Stimulated activated naive CD8-positive, alpha-beta T cell treated with anti-CD3 and anti-CD28 coated beads, Interleukin-15, Interleukin-2, amounts not matched to agents 100 U/mL and 50 U/mL, for 24 hours (primary cell): ENCODE data around the gene SYNDIG1.

ENCODE experiments used
- ATAC-seq: fragments of 150-1000 bp; cut with Tn5 transposase; one replicate; pipeline ENCODE4 v1.10.0; 2021
- DNase-seq: peaks from one replicate; pipeline ENCODE4 v3.0.0; 2021

SYNDIG1 gene

GRCh38 chr20:24677626-24678315, 208.3 kb downstream of the SYNDIG1 start:
- ATAC-seq = no peak
- no peak for DNase-seq

- DNase-seq (no peak), ATAC-seq (no peak)
These were observed 209.1 kb downstream of the SYNDIG1 start for GRCh38 chr20:24678351-24679106.

- ATAC-seq (no peak), DNase-seq (no peak)
These were observed 210.1 kb downstream of the SYNDIG1 start for GRCh38 chr20:24679448-24680047.

- DNase-seq (no peak), ATAC-seq (no peak)
These were observed 212.4 kb downstream of the SYNDIG1 start for GRCh38 chr20:24681634-24682495.

DNA sequence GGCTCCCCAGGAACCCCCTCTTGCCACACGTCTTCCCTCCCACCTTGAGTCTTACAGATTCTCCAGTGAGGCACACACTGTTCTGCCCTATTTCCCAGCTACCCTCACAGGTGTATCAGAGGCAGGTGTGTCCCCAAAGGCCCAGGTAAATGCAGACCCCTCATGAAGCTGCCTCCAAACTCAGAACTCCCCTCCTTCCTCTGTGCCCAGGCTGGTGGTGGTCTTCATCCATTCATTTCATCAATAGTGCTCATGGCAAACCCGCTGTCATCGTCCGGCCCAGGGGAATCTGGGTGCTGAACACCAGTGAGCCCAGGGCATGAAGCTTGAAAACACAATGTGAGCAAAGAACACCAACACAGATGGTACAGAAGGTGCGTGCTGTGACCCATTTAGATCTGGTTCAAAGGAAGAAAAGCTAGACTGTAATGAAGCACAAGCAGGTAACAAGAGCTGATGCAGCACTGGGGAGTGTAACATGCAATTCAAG, 213.1 kb downstream of the SYNDIG1 start:
- DNase-seq (no peak), ATAC-seq (no peak)

- DNase-seq = no peak
- ATAC-seq = no peak
These were observed 214.2 kb downstream of the SYNDIG1 start for GRCh38 chr20:24683676-24684075.

DNA sequence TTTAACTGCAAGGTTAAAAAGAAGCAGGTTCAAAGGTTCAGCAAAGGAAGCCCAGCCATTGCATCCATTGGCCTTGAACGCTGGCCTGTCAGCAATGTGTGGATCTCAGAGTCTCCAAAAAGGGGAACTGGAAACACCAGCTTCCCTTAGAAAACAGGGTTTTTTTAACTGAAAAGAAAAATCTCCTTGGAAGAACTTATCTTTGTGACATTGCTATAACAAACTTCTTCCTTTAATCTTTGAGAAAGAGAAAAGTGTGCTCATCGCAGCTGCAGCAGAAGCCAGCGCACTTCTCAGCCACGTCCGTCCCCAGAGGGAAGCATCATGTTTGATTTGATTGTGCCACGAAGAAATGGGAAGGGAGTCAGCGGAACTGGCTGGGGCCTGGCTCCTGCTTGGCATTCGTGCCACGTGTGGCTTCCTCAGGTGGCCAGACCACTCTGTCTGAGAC, 215.0 kb downstream of the SYNDIG1 start:
- ATAC-seq = no peak
- DNase-seq = no peak

GRCh38 chr20:24684956-24685691, 215.7 kb downstream of the SYNDIG1 start:
- no peak for DNase-seq
- ATAC-seq = no peak

- DNase-seq (no peak), ATAC-seq (no peak)
These were observed 216.3 kb downstream of the SYNDIG1 start for GRCh38 chr20:24685736-24686135.

- DNase-seq = no peak
- no peak for ATAC-seq
These were observed 216.7 kb downstream of the SYNDIG1 start for GRCh38 chr20:24686156-24686555.

- no peak for ATAC-seq
- no peak for DNase-seq
These were observed 221.0 kb downstream of the SYNDIG1 start for GRCh38 chr20:24690408-24690807.

DNA sequence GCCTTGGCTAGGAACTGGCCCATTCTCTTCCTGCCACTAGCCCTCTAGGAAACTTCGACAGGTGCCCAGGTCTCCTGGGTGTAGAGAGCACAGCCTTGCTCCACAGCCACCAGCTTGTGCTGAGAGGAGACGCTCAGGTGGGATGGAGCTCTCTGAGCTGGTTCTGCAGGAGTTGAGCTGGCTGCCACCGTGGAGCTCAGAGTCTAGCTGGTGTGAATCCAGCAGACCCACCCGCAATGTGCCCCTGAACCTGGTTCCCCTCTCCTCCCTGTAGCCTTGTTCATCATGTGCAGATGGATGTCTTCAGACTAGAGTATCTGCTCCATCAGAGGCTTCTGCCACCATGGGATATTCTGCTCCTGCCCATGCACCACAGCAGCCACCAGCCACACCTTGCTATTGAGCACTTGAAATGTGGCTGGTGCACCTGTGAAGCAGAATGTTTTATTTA, 222.5 kb downstream of the SYNDIG1 start:
- no peak for ATAC-seq

GRCh38 chr20:24692446-24693200, 223.2 kb downstream of the SYNDIG1 start:
- DNase-seq = no peak
- ATAC-seq = no peak

More for the DNA sequence above, 222.5 kb downstream of the SYNDIG1 start:
- DNase-seq = no peak

DNA sequence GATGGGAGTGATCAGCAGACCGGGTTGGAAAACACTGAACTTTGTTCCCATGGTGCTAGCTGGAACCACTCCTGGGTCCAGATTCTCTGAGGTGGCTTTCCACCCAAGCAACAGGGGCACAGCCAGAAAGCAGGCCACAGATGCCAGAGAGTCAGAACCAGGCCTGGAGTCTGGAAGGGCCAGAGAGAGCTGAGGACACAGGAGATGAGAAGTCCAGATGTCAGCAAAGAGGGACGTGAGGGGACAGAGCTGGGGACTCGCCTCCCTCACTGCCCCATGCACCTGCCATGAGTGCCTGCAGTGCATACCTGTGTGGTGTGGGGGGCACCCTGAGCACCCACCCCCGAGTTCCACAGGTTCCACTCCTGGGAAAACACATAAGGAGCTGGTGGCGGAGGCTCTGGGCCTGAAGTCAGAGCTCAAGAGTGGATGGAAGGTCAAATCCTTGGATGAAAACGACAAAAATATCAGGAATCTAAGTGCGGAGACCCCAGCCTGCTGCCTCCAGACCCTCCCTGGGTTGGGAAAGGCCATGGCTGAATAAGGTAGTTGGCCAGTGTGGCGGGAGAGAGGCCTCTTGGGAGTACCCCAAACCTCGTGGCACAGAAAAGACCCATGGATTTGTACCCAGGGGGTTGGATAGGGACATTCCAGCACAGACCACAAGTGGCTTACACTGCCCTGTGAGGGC, 224.2 kb downstream of the SYNDIG1 start:
- ATAC-seq (no peak), DNase-seq (no peak)

DNA sequence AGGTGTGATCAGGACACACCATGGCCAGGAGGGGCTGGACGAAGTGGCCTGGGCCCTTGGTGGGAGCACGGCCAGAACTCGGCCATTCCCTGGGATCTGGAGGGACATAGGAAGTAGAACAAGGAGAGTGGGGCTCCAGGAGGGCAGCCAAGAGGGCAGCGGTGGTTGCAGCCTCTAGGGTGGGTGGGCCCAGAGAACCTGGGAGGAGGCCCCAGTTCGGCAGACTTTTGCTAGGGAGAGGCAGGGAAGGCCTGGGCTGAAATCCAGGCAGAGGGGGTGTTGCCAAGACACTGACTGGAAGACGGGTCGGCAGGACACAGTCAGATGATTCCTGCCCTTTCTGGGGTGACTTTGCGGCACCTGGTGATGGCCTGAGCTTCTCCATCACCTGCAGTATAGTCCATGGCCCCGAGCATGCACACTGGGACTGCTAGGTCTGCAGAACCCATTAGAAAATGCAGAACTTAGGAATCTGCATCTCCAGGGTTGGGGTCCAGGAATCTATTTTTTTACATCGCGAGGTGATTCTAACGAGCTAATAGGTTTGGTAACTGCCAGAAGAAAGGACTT, 224.8 kb downstream of the SYNDIG1 start:
- no peak for ATAC-seq
- DNase-seq = no peak

- DNase-seq (no peak), ATAC-seq (no peak)
These were observed 225.5 kb downstream of the SYNDIG1 start for GRCh38 chr20:24694727-24695528.

DNA sequence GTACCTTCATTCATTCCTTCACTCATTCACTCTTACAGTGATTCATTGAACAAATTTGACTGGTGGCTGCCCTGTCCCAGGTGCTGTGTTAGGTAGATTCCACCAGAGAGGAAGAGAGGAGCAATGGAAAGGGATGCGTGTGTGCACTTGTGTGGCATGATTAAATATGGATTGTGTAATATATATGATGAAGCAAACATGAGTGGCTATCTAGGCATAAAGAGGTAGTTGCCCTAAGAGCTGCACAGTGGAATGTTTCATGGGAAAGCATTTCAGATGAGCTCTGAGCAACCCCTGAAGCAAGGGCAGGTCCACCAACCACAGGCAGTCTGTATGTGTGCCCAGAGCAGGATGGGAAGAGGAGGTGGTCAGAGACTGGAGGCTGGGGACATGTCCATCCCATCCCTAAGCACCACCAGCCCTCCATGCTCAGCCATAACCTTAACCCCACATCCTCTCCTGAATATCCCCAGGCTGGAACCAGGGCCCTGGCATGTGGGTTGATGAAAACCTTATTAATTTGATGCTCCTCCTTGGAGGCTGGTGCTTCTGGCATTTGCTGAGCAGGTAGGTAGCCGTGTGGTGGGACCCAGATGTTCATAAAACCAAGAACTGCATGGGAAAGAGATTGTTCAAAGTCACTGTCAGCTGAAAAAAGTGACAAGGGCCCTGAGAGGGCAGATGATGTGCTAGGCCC, 226.2 kb downstream of the SYNDIG1 start:
- ATAC-seq = no peak
- DNase-seq = no peak

DNA sequence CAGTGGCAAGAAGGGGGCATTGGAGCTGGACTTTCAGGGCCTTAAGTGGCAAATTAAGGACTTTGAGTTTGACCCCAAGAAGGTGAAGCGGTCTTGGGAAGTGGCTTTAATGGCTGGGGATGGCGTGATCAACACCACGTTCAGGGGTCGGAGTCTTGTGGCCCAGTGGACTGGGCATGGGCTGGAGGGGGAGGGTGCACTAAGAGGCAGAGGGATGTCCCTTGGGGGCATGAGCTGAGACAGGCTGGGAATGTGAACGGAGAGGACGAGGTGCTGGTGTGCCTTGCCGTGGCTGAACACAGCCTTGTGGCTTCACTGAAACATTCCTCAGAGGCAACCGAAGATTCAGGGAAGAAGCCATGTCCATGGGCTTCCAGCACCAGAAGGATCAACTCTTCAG, 227.0 kb downstream of the SYNDIG1 start:
- DNase-seq (no peak), ATAC-seq (no peak)
